Mesodermal cell (in vitro differentiated cells): Measurements from ENCODE around the gene SGMS1.
"Not testable (repeated sequence)": the region's sequence is repeated elsewhere in the genome, so short reads cannot be mapped to it uniquely, and the experiment has no call there.

Source experiments
- H3K27ac ChIP-seq: 2 replicates; pipeline ENCODE4 v1.7.0; 2013; ENCODE audit warnings: mild to moderate bottlenecking, low read depth, low read length, moderate library complexity; ENCODE audit not compliant: severe bottlenecking
- H3K36me3 ChIP-seq: 2 replicates; pipeline ENCODE4 v1.7.1; 2013; ENCODE audit warnings: mild to moderate bottlenecking, low read length, moderate library complexity; ENCODE audit not compliant: control insufficient read depth, insufficient read depth
- H3K4me1 ChIP-seq: one replicate; pipeline ENCODE4 v1.7.1; 2013; ENCODE audit warnings: mild to moderate bottlenecking, low read length; ENCODE audit not compliant: insufficient read depth, control insufficient read depth, poor library complexity, severe bottlenecking
- H3K4me3 ChIP-seq: 2 replicates; pipeline ENCODE4 v1.7.0; 2013; ENCODE audit warnings: low read length, control low read depth, mild to moderate bottlenecking; ENCODE audit not compliant: insufficient read depth, poor library complexity, severe bottlenecking; ENCODE audit errors: extremely low read depth
- H3K9me3 ChIP-seq: 2 replicates; pipeline ENCODE4 v1.7.1; 2013; ENCODE audit warnings: mild to moderate bottlenecking, low read length, moderate library complexity; ENCODE audit not compliant: control insufficient read depth
- WGBS, 2 experiments: methylation state at CpG; one replicate each; pipeline ENCODE4 v1.1.5; 2013; ENCODE audit warnings: missing lambda C conversion rate in 2 of 2; ENCODE audit not compliant: insufficient coverage in 2 of 2; 5-methylcytosine and 5-hydroxymethylcytosine counted together

The SGMS1 gene

DNA sequence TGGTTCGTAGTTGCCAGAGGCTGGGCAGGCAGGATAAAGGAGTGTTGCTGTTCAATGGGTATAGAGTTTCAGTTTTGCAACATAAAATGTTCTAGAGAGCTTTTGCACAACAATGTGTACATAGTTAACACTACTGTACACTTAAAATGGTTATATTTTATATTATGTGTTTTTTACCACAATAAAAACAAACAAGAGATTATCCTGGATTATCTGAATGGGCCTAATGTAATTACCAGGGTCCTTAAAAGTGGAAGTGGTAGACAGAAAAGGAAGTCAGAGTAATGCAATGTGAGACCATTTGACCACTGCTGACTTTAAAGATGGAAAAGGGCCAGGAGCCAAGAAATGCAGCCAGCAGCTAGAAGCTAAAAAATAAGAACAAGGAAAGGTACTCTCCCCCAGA, 159.7 kb downstream of the SGMS1 start:
- no peaks in the 10 kb centered on the region for H3K9me3 ChIP-seq
- H3K4me1 ChIP-seq, result no peaks in the 10 kb centered on the region
- H3K36me3 ChIP-seq, result peaks cover 6% of the 10 kb centered on the region
- H3K27ac ChIP-seq, result no peak overlapping the region
- no peak overlapping the region for H3K4me3 ChIP-seq
- WGBS, 2 experiments, result no CpG with 5 or more reads among the region's 1 CpG

DNA sequence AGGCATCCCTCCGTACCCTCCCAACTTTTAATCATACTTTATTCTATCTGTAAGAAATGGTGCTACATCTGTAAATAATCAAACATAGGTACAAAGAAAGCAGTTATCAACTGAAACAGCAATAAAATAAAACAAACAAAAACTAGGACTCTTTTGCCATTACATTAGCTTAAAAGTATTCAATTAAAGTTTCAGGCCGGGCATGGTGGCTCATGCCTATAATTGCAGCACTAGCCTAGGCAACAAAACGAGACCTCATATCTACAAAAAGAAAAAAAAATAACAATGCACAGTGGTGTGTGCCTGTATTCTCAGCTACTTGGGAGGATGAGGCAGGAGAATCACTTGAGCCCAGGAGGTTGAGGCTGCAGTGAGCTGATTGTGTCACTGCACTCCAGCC, 161.9 kb downstream of the SGMS1 start:
- WGBS, 2 experiments, result no CpG with 5 or more reads among the region's 3 CpGs
- Histone ChIP-seq H3K27ac (no peak overlapping the region), H3K9me3 (no peaks in the 10 kb centered on the region), H3K4me3 (no peak overlapping the region), H3K4me1 (no peaks in the 10 kb centered on the region), H3K36me3 (peaks cover 6% of the 10 kb centered on the region)

DNA sequence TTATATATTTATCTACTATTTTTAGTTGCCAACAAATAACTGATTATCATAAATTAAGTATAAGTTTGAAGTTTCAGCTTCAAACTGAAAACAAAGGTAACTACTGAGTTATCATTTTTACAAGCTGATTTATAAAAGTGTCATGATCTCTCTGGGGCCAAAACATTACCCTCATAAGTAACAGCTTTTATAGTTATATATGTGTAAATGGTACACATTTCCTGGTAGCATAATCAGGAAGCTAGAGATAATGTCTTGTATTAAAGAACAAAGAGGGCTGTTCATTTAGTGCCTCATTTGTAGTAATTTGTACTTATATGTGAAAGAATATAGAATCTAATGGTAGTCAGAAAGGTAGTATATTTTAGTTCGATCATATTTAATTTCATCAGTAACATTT, 162.6 kb downstream of the SGMS1 start:
- Histone ChIP-seq H3K27ac (no peak overlapping the region), H3K9me3 (no peaks in the 10 kb centered on the region), H3K4me3 (no peak overlapping the region), H3K4me1 (no peaks in the 10 kb centered on the region), H3K36me3 (peaks cover 6% of the 10 kb centered on the region)
- WGBS, 2 experiments, result no CpG with 5 or more reads among the region's 1 CpG

DNA sequence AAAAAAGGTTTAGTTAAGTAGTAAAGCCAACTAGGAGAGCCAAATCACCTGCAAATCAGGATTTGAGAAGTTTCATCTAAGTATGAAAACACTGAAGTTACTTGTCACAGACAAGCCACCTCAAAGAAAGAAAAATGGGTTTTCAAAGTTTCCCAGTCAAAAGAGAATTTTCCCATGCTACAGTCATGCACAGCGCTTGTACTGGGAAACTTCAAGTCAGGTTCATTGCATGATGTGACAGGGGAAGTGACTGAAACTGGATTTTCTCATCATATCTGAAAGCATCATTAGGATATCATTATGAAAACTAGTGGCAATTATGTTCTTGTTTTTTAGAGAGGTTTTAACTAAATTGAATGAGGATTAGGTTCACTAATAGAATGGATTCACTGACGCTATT, 167.0 kb downstream of the SGMS1 start:
- Histone ChIP-seq H3K4me3 (no peak overlapping the region), H3K4me1 (no peaks in the 10 kb centered on the region), H3K27ac (no peak overlapping the region), H3K36me3 (peaks cover 6% of the 10 kb centered on the region), H3K9me3 (no peaks in the 10 kb centered on the region)
- WGBS, 2 experiments, result 86% methylated on average over 1 of the region's 2 CpGs; no CpG with 5 or more reads in 1 of the 2 experiments

DNA sequence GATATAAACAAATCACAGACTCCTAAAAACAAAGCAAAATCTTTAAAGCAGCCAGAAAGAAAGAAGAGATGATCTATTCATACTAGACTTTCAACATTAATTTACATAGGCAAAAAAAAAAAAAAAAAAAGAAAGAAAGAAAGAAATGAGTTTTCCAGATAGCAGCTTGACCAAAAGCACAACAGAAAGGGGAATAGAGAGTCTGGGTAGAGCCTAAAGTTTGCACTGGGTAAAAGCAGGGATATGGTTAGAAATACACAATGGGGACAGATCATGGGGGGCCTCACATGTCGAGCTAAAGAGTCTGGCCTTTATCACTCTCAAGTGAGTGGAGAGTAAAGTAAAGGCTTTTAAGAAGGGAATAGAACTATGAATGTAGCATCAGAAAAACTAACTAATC, 169.8 kb downstream of the SGMS1 start:
- H3K9me3 ChIP-seq, result no peaks in the 10 kb centered on the region
- 86% methylated on average over 1 of the region's 1 CpG; no CpG with 5 or more reads in 1 of the 2 experiments for WGBS, 2 experiments

DNA sequence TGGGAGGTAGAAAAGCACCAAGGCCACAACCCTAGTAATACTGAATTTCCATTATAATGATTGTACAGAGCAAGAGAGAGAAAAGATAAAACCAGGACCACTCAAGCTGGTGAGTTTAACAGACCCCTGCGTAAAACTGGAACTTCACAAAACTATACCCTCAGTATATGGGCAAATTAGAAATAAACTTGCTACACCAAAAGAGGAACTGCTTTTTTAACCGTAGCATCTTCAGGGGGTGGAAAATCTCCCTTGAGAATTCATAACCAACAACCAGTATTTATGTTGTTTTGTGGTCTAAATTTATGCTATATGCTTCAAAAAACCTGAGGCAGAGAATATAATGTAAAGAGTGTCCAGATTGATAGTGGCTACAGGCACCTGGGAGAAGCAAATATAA, 171.2 kb downstream of the SGMS1 start:
- H3K4me1 ChIP-seq, result no peaks in the 10 kb centered on the region
- H3K27ac ChIP-seq, result no peak overlapping the region
- no peak overlapping the region for H3K4me3 ChIP-seq
- H3K36me3 ChIP-seq, result no peaks in the 10 kb centered on the region
- no CpG with 5 or more reads among the region's 2 CpGs for WGBS, 2 experiments
- no peaks in the 10 kb centered on the region for H3K9me3 ChIP-seq

More for the DNA sequence above, 169.8 kb downstream of the SGMS1 start:
- Histone ChIP-seq H3K4me1 (no peaks in the 10 kb centered on the region), H3K27ac (no peak overlapping the region), H3K36me3 (no peaks in the 10 kb centered on the region), H3K4me3 (no peak overlapping the region)

DNA sequence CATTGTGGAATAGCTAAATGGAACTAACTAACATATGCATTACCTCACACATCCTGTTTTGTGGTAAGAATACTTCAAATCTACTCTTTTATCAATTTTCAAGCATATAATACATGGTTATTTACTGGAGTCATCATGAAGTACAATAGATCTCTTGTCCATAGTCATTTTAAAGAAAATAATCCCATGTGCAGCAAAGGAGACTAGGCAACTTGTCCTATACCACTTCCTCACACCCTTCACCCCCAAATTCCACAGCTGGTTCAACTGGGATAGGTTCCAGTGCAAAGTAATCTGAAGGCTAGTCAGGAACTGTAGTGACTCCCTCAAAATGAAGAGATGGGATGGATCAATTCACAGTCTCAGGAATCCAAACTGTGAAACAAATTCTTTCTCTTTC, 176.1 kb downstream of the SGMS1 start:
- Histone ChIP-seq H3K9me3 (peaks cover 7% of the 10 kb centered on the region), H3K36me3 (no peaks in the 10 kb centered on the region), H3K4me1 (no peaks in the 10 kb centered on the region), H3K27ac (no peak overlapping the region), H3K4me3 (no peak overlapping the region)

DNA sequence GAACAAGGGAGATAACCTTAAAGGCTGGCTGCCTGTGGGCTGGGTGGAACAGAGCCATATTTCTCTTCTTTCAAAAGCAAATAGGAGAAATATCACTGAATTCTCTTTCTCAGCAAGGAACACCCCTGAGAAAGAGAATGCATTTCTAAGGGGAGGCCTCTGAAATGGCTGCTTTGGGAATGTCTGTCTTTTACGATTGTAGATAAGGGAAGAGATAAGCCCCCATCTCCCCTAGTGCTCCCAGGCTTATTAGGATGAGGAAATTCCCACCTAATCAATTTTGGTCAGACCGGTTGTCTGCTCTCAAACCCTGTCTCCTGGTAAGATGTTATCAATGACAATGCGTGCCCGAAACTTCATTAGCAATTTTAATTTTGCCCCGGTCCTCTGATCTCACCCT, 178.0 kb downstream of the SGMS1 start:
- H3K9me3 ChIP-seq, H3K4me3 ChIP-seq, H3K27ac ChIP-seq, H3K4me1 ChIP-seq, H3K36me3 ChIP-seq: not testable (repeated sequence)
- WGBS, 2 experiments, result 66% methylated on average over 4 of the region's 5 CpGs; no CpG with 5 or more reads in 1 of the 2 experiments

DNA sequence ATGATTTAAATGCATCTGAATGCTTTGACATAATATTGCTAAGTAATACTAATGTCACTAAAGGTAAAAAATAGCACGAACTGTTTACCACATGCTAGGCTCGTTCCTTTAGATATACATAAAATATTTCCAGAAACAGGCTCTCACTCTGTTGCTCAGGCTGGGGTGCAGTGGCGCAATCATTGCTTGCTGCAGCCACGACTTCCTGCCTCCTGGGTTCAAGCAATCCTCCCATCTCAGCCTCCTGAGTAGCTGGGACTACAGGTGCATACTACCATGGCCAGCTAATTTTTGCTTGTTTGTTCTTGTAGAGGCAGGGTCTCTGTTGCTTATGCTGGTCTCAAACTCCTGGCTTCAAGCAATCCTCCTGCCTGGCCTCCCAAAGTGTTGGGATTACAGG, 183.3 kb downstream of the SGMS1 start:
- H3K36me3 ChIP-seq, result no peaks in the 10 kb centered on the region
- no peaks in the 10 kb centered on the region for H3K4me1 ChIP-seq
- WGBS, 2 experiments, result 81 to 100% methylated on average over 2 to 4 of the region's 4 CpGs
- H3K9me3 ChIP-seq, result no peaks in the 10 kb centered on the region
- no peak overlapping the region for H3K27ac ChIP-seq
- no peak overlapping the region for H3K4me3 ChIP-seq

DNA sequence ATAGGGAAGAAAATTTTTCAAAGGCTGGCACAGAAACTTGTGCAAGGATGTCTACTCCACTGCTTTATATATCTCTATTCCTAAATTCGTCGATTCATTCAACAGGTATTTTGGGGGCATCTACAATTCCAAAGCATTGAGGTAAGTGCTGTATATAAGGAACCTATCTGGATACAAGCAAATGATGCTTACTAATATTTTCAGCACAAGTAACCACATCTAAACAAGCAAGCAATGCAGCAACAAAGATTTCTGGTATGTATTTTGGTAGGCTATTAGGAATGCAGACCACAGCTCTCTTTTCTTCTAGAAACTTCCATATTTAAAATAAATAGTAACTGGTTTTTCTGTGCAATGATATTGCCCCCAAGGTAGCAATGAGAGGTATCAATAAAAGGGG, 183.9 kb downstream of the SGMS1 start:
- H3K4me1 ChIP-seq, result no peaks in the 10 kb centered on the region
- no peaks in the 10 kb centered on the region for H3K36me3 ChIP-seq
- no peak overlapping the region for H3K4me3 ChIP-seq
- no CpG with 5 or more reads among the region's 2 CpGs for WGBS, 2 experiments
- H3K9me3 ChIP-seq, result no peaks in the 10 kb centered on the region
- no peak overlapping the region for H3K27ac ChIP-seq

DNA sequence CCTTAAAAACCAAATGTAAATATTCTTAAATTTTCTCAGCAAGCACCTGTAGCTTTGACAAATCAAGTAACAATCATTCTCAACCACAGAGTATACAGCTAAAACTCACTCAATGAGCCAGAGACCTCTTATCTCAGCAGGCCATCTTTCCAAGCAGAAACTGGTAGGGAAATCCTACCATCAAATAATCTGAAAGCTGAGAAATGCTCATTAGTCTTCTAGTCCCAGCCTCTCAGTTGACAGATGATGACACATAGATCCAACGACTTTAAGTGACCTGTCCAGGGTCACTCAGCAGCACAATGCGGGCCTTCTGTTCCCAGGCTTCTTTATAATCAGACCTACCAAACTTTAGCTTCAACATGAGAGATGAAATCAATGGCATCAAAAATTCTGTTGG, 184.6 kb downstream of the SGMS1 start:
- Histone ChIP-seq H3K4me3 (no peak overlapping the region), H3K27ac (no peak overlapping the region), H3K4me1 (no peaks in the 10 kb centered on the region), H3K36me3 (no peaks in the 10 kb centered on the region), H3K9me3 (no peaks in the 10 kb centered on the region)
- 67 to 73% methylated on average over 1 to 2 of the region's 2 CpGs for WGBS, 2 experiments
